Gastrocnemius medialis (tissue), 4 donors: ENCODE measurements around the gene SCN9A. TPM values are rescaled to one million over a fixed set of nuclear protein-coding genes. Genes with fewer than 3 reads are reported as not detected.

Source experiments
- ATAC-seq, 2 donors: fragments of 150-250 bp; one replicate each; pipeline ENCODE4 v1.9.1; 2016
- DNase-seq, 2 donors: peaks; one replicate each; pipeline ENCODE4 v3.0.0-alpha.2; 2019
- H3K27ac ChIP-seq, 4 donors: fragments of 200-600 bp; sonication (generic); 1 replicate in 1 of 4; 2 replicates in 3 of 4; pipeline ENCODE4 v1.5.1; 2016 to 2018; ENCODE audit warnings: mild to moderate bottlenecking in 2 of 4, moderate library complexity in 1 of 4
- H3K27me3 ChIP-seq, 3 donors: fragments of 200-600 bp; sonication (generic) in 2 of 3; 1 replicate in 1 of 3; 2 replicates in 2 of 3; pipeline versions ENCODE4 v1.5.1 to v1.6.0; 2016 to 2019; ENCODE audit warnings: mild to moderate bottlenecking in 1 of 3, moderate library complexity in 1 of 3
- H3K36me3 ChIP-seq, 2 donors: fragments of 200-600 bp; sonication (generic) in 1 of 2; one replicate each; pipeline ENCODE4 v1.5.1; 2017 to 2018
- H3K4me1 ChIP-seq, 2 donors: fragments of 200-600 bp; sonication (generic) in 1 of 2; one replicate each; pipeline ENCODE4 v1.5.1; 2016 to 2017; ENCODE audit warnings: mild to moderate bottlenecking in 2 of 2
- H3K4me3 ChIP-seq, 4 donors: fragments of 200-600 bp; sonication (generic) in 3 of 4; 1 replicate in 1 of 4; 2 replicates in 3 of 4; pipeline ENCODE4 v1.5.1; 2016 to 2019; ENCODE audit warnings: mild to moderate bottlenecking in 2 of 4
- H3K9me3 ChIP-seq, 3 donors: fragments of 200-600 bp; sonication (generic) in 2 of 3; 1 replicate in 1 of 3; 2 replicates in 2 of 3; pipeline ENCODE4 v1.5.1; 2016 to 2019
- POLR2A ChIP-seq, 2 donors: fragments of 450-650 bp; IDR thresholded peaks; one replicate each; pipeline ENCODE4 v1.6.1; 2017; ENCODE audit warnings: antibody characterized with exemption in 2 of 2, mild to moderate bottlenecking in 2 of 2, moderate library complexity in 2 of 2
- in situ Hi-C, 4 donors: fragments of 200-750 bp; cut with MboI; loops; one replicate each; pipeline versions ENCODE4 v1.15.0 to v1.8.0; 2017; ENCODE audit warnings: low sequenced_read_pairs in 4 of 4
- intact Hi-C: fragments of 100-400 bp; cut with DNase I; formaldehyde crosslinking; loops from one replicate; pipeline ENCODE4 v1.15.1; 2023; ENCODE audit warnings: low total_unique reads
- total RNA-seq, 4 donors: library from RNA; depleted of rRNA; stranded (reverse); fragments of >200 nt; gene quantifications; one replicate each; pipeline versions ENCODE4 v1.1.0 to v1.2.3, GENCODE V29; 2016
- TF ChIP-seq, protein P1 (sequence below), 5 experiments: fragments of 450-650 bp in 3 of 5; fragments of 200-600 bp in 2 of 5; sonication (generic) in 2 of 5; IDR thresholded peaks in 4 of 5; conservative IDR thresholded peaks in 1 of 5; 1 replicate in 4 of 5; 2 replicates in 1 of 5; pipeline ENCODE4 v1.5.1; 2016 to 2019; ENCODE audit warnings: antibody characterized with exemption in 5 of 5, mild to moderate bottlenecking in 3 of 5, moderate library complexity in 3 of 5

Gene SCN9A
- total RNA-seq, 4 donors from 2014 or later, result 0.10 to 1.1 (median 0.49) TPM

DNA sequence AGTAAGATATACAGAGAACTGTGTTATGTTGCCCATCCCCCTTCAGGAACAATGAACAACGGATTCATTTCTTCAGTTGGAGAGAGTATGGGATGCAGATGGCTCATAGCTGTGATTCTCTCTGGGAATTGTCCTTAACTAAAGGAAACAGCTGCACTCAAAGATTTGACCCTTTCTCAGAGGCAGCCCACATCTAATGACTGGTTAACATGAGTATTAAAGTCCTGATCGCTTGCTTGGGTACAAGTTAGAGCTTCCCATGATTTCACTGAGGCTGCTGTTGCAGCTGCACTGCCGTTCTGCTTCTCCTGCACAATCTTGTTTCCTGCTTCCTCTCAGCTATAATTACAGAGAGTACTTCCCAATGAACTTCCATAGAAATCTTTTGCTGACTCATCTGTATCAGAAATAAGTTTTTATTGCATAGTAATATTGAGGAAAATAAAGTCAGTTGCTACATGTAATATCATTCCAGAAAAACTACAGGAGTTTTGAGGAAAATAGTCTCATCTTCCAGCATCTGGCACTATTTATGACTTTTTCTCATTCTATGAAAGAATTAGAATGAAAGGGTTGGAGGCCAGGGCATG is 12.8 kb upstream of the SCN9A start:
- Histone ChIP-seq H3K36me3 (no peaks in the 10 kb centered on the region), H3K4me3 (no peak overlapping the region), H3K27ac (no peak overlapping the region), H3K27me3 (no peaks in the 10 kb centered on the region), H3K9me3 (no peaks in the 10 kb centered on the region), H3K4me1 (no peaks in the 10 kb centered on the region)
- DNase-seq, result no peak
- no peak for TF ChIP-seq POLR2A (IDR thresholded peaks at IDR 0.05)
- TF ChIP-seq, protein P1, sequence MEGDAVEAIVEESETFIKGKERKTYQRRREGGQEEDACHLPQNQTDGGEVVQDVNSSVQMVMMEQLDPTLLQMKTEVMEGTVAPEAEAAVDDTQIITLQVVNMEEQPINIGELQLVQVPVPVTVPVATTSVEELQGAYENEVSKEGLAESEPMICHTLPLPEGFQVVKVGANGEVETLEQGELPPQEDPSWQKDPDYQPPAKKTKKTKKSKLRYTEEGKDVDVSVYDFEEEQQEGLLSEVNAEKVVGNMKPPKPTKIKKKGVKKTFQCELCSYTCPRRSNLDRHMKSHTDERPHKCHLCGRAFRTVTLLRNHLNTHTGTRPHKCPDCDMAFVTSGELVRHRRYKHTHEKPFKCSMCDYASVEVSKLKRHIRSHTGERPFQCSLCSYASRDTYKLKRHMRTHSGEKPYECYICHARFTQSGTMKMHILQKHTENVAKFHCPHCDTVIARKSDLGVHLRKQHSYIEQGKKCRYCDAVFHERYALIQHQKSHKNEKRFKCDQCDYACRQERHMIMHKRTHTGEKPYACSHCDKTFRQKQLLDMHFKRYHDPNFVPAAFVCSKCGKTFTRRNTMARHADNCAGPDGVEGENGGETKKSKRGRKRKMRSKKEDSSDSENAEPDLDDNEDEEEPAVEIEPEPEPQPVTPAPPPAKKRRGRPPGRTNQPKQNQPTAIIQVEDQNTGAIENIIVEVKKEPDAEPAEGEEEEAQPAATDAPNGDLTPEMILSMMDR (IDR thresholded peaks at IDR 0.05 in 4 of 5, conservative IDR thresholded peaks at IDR 0.05 in 1 of 5), result no peak
- ATAC-seq, result no peak
- in situ Hi-C loops, result no loop called here
- intact Hi-C loops, result no loop called here

DNA sequence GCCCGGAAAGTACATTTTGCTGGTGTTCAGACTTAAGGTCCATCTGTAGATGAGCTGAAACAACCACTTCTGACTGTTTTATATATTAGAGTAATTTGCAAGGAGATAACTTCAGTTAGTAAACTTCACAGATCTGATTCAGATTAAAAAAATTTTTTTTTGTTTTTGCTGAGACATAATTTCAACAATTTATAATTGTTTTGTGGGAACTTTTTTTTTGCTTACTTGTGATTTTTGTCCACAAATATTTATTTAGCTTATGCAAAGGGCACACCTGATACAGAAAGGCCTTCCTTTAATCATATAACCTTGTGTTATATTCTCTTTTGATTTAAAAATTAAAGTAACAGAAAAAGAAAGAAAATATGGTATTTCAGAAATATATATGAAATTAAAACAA is 9.6 kb upstream of the SCN9A start:
- no peaks in the 10 kb centered on the region for H3K4me1 ChIP-seq
- intact Hi-C loops, result no loop called here
- TF ChIP-seq, protein P1 (IDR thresholded peaks at IDR 0.05 in 4 of 5, conservative IDR thresholded peaks at IDR 0.05 in 1 of 5), result no peak
- H3K9me3 ChIP-seq, result no peaks in the 10 kb centered on the region
- no peaks in the 10 kb centered on the region for H3K27me3 ChIP-seq
- in situ Hi-C loops, result no loop called here
- no peaks in the 10 kb centered on the region for H3K36me3 ChIP-seq
- no peak overlapping the region for H3K4me3 ChIP-seq
- ATAC-seq (no peak), DNase-seq (no peak)
- no peak overlapping the region for H3K27ac ChIP-seq

DNA sequence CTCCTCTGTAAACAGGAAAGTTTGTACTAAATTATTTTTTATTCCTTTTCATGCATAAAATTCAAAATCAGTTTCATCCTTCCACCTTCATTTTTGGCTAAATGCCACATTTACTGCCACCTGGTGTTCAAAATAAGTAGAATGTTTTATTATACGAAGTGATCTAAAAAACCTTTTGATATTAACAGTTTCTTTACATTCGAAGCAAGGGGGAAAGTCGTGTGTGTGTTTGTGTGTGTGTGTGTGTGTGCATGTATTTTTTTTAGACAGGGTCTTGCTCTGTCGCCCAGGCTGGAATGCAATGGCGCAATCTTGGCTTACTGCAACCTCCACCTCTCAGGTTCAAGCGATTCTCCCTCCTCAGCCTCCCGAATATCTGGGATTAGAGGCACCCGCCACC is 9.0 kb upstream of the SCN9A start:
- H3K27ac ChIP-seq, result no peak overlapping the region
- in situ Hi-C loops (no loop called here), intact Hi-C loops (no loop called here)
- no peaks in the 10 kb centered on the region for H3K27me3 ChIP-seq
- TF ChIP-seq POLR2A (IDR thresholded peaks at IDR 0.05), result no peak
- TF ChIP-seq, protein P1 (IDR thresholded peaks at IDR 0.05 in 4 of 5, conservative IDR thresholded peaks at IDR 0.05 in 1 of 5), result peak; percentile 9 to 45 (median 36)
- no peaks in the 10 kb centered on the region for H3K4me1 ChIP-seq
- no peak overlapping the region for H3K4me3 ChIP-seq
- H3K9me3 ChIP-seq, result no peaks in the 10 kb centered on the region
- H3K36me3 ChIP-seq, result no peaks in the 10 kb centered on the region
- DNase-seq, result no peak
- no peak for ATAC-seq

DNA sequence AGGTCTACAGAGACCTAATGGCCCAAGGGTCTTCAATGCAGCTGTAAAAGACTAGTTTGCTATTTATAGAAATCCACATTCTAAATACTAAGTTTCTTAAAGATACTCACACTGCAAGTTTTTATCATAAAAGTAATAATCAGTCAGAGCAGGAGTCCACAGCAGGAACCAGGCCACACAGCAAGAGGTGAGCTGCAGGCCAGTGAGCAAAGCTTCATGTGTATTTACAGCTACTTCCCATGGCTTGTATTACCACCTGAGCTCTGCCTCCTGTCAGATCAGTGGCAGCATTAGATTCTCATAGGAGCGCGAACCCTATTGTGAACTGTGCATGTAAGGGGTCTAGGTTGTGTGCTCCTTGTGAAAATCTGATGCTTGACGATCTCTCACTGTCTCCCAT is 6.7 kb upstream of the SCN9A start:
- TF ChIP-seq, protein P1 (IDR thresholded peaks at IDR 0.05 in 4 of 5, conservative IDR thresholded peaks at IDR 0.05 in 1 of 5), result no peak
- in situ Hi-C loops (no loop called here), intact Hi-C loops (no loop called here)
- Histone ChIP-seq H3K9me3 (no peaks in the 10 kb centered on the region), H3K36me3 (no peaks in the 10 kb centered on the region), H3K4me3 (no peak overlapping the region), H3K27me3 (no peaks in the 10 kb centered on the region), H3K27ac (no peak overlapping the region), H3K4me1 (no peaks in the 10 kb centered on the region)
- no peak for ATAC-seq
- DNase-seq, result no peak

DNA sequence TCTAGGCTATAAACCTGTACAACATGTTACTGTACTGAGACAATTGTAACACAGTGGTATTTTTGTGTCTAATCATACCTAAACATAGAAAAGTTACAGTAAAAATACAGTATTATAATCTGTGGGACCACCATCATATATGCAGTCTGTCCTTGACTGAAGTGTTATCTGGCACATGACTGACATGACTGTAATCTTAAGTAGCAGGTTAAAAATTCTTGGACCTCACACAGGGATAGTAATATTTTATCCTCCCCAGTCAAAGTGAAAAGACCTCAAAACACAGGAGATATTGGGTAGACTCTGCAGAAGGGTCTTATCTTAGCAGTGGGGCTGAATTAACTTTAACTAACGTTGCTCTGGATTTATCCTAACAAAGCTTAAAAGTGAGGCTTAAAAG is 4.9 kb upstream of the SCN9A start:
- in situ Hi-C loops (no loop called here), intact Hi-C loops (no loop called here)
- TF ChIP-seq POLR2A (IDR thresholded peaks at IDR 0.05), result no peak
- TF ChIP-seq, protein P1 (IDR thresholded peaks at IDR 0.05 in 4 of 5, conservative IDR thresholded peaks at IDR 0.05 in 1 of 5), result no peak
- ATAC-seq (no peak), DNase-seq (no peak)
- Histone ChIP-seq H3K4me1 (peaks cover 0 to 8% of the 10 kb centered on the region in 2 donors), H3K27me3 (no peaks in the 10 kb centered on the region), H3K27ac (no peak overlapping the region), H3K9me3 (no peaks in the 10 kb centered on the region), H3K4me3 (no peak overlapping the region), H3K36me3 (no peaks in the 10 kb centered on the region)
